WTC11 (cell line): ENCODE data around the gene SHROOM2. TPM values are rescaled to one million over a fixed set of nuclear protein-coding genes. Genes with fewer than 3 reads are reported as not detected.

Experiments used
- ATAC-seq: fragments of 200-7000 bp; cut with Tn5 transposase; 2 replicates; pipeline ENCODE4 v1.10.0; 2021; ENCODE audit warnings: mild to moderate bottlenecking, moderate library complexity
- CTCF ChIA-PET: fragments of 300-600 bp; sonication (Branson Sonifier 250); formaldehyde crosslinking; loops from one replicate; lab custom pipeline; 2021; ENCODE audit warnings: antibody characterized with exemption; lab: Charles Lee
- POLR2A ChIA-PET: fragments of 350-600 bp; sonication (Branson Sonifier 250); formaldehyde crosslinking; loops from one replicate; lab custom pipeline; 2021; ENCODE audit warnings: antibody characterized with exemption; lab: Charles Lee
- DNase-seq: peaks from one replicate; pipeline ENCODE4 v3.0.0; 2021; ENCODE audit warnings: low spot score
- H3K27ac Mint-ChIP-seq: 2 replicates; pipeline ENCODE4 v1.8.0; 2021; ENCODE audit warnings: mixed read lengths
- H3K27me3 Mint-ChIP-seq: 2 replicates; pipeline ENCODE4 v1.8.0; 2021; ENCODE audit warnings: low read depth, mild to moderate bottlenecking, moderate library complexity, mixed read lengths
- H3K36me3 Mint-ChIP-seq: 2 replicates; pipeline ENCODE4 v1.8.0; 2021; ENCODE audit warnings: mixed read lengths
- H3K4me1 Mint-ChIP-seq: 2 replicates; pipeline ENCODE4 v1.8.0; 2022; ENCODE audit warnings: mixed read lengths
- H3K4me3 Mint-ChIP-seq: 2 replicates; pipeline ENCODE4 v1.8.0; 2021; ENCODE audit warnings: mild to moderate bottlenecking, moderate library complexity, mixed read lengths
- H3K9me3 Mint-ChIP-seq: 2 replicates; pipeline ENCODE4 v1.8.0; 2021; ENCODE audit warnings: mixed read lengths
- AR ChIP-seq: fragments of 250-450 bp; sonication (Bioruptor Pico); IDR thresholded peaks from 2 replicates; pipeline ENCODE4 v1.9.0; 2021; ENCODE audit warnings: mild to moderate bottlenecking
- ATF1 ChIP-seq: sonication (generic); formaldehyde crosslinking; IDR thresholded peaks from 2 replicates; pipeline ENCODE4 v1.8.1; 2023; ENCODE audit warnings: mild to moderate bottlenecking, moderate library complexity, missing genetic modification reagents
- CBFB ChIP-seq: sonication (generic); formaldehyde crosslinking; IDR thresholded peaks from 2 replicates; pipeline ENCODE4 v1.8.1; 2022; ENCODE audit warnings: mild to moderate bottlenecking, low read depth, missing genetic modification reagents
- CDX4 ChIP-seq: fragments of 250-450 bp; sonication (Bioruptor Pico); IDR thresholded peaks from 2 replicates; pipeline ENCODE4 v1.9.0; 2021; ENCODE audit warnings: moderate library complexity, mild to moderate bottlenecking, inconsistent platforms, borderline replicate concordance
- E2F1 ChIP-seq: sonication (generic); formaldehyde crosslinking; IDR thresholded peaks from 2 replicates; pipeline ENCODE4 v1.8.0; 2022; ENCODE audit warnings: mild to moderate bottlenecking, missing genetic modification reagents
- E2F4 ChIP-seq: sonication (generic); formaldehyde crosslinking; IDR thresholded peaks from 2 replicates; pipeline ENCODE4 v1.8.1; 2022; ENCODE audit warnings: low read depth, mild to moderate bottlenecking, moderate library complexity, missing genetic modification reagents, borderline replicate concordance
- EMX1 ChIP-seq: fragments of 250-450 bp; sonication (Bioruptor Pico); IDR thresholded peaks from 2 replicates; pipeline ENCODE4 v1.8.0; 2021; ENCODE audit warnings: mild to moderate bottlenecking
- ETV6 ChIP-seq: sonication (generic); formaldehyde crosslinking; IDR thresholded peaks from 2 replicates; pipeline ENCODE4 v1.8.1; 2022; ENCODE audit warnings: mild to moderate bottlenecking, missing genetic modification reagents
- FOXK1 ChIP-seq: sonication (generic); formaldehyde crosslinking; IDR thresholded peaks from 2 replicates; pipeline ENCODE4 v1.8.0; 2022; ENCODE audit warnings: mild to moderate bottlenecking, moderate library complexity, missing genetic modification reagents
- FOXP1 ChIP-seq: sonication (generic); formaldehyde crosslinking; IDR thresholded peaks from 2 replicates; pipeline ENCODE4 v1.8.0; 2022; ENCODE audit warnings: missing genetic modification reagents, mild to moderate bottlenecking, moderate library complexity, borderline replicate concordance
- GTF2I ChIP-seq: fragments of 250-450 bp; sonication (Bioruptor Pico); conservative IDR thresholded peaks from 2 replicates; pipeline ENCODE4 v1.4.0; 2021; ENCODE audit warnings: mild to moderate bottlenecking
- MLX ChIP-seq: sonication (generic); formaldehyde crosslinking; IDR thresholded peaks from 2 replicates; pipeline ENCODE4 v1.8.1; 2023; ENCODE audit warnings: mild to moderate bottlenecking, missing genetic modification reagents, moderate library complexity
- NFE2L1 ChIP-seq: sonication (generic); formaldehyde crosslinking; IDR thresholded peaks from 2 replicates; pipeline ENCODE4 v1.8.1; 2023; ENCODE audit warnings: missing genetic modification reagents
- RELA ChIP-seq: sonication (generic); formaldehyde crosslinking; IDR thresholded peaks from 2 replicates; pipeline ENCODE4 v1.8.1; 2022; ENCODE audit warnings: missing genetic modification reagents, mild to moderate bottlenecking, borderline replicate concordance
- SMAD3 ChIP-seq: sonication (generic); formaldehyde crosslinking; IDR thresholded peaks from 2 replicates; pipeline ENCODE4 v1.8.0; 2022; ENCODE audit warnings: missing genetic modification reagents, mild to moderate bottlenecking, borderline replicate concordance
- SP1 ChIP-seq: sonication (generic); formaldehyde crosslinking; conservative IDR thresholded peaks from 2 replicates; pipeline ENCODE4 v1.8.1; 2022; ENCODE audit warnings: missing genetic modification reagents
- TP53 ChIP-seq: sonication (generic); formaldehyde crosslinking; IDR thresholded peaks from 2 replicates; pipeline ENCODE4 v1.8.1; 2023; ENCODE audit warnings: mild to moderate bottlenecking, missing genetic modification reagents
- ZBTB21 ChIP-seq: sonication (generic); formaldehyde crosslinking; IDR thresholded peaks from 2 replicates; pipeline ENCODE4 v1.8.1; 2023; ENCODE audit warnings: mild to moderate bottlenecking, missing genetic modification reagents, borderline replicate concordance
- ZBTB43 ChIP-seq: sonication (generic); formaldehyde crosslinking; IDR thresholded peaks from 2 replicates; pipeline ENCODE4 v1.8.1; 2023; ENCODE audit warnings: mild to moderate bottlenecking, missing genetic modification reagents
- ZNF138 ChIP-seq: sonication (generic); formaldehyde crosslinking; conservative IDR thresholded peaks from 2 replicates; pipeline ENCODE4 v1.8.1; 2022; ENCODE audit warnings: mild to moderate bottlenecking, moderate library complexity, missing genetic modification reagents
- ZNF512 ChIP-seq: sonication (generic); formaldehyde crosslinking; IDR thresholded peaks from 2 replicates; pipeline ENCODE4 v1.8.1; 2022; ENCODE audit warnings: missing genetic modification reagents, borderline replicate concordance
- total RNA-seq: library from RNA; stranded (reverse); gene quantifications from 3 replicates; pipeline ENCODE4 v1.2.3, GENCODE V29; 2021

The SHROOM2 gene
- total RNA-seq, 1 experiment from 2014 or later: 14.8 TPM

GRCh38 chrX:9919632-9920172 is 133.5 kb downstream of the SHROOM2 start:
- no peak for DNase-seq
- ATAC-seq: no peak
- Mint-ChIP-seq H3K27me3 (no peaks in the 10 kb centered on the region), H3K27ac (no peak overlapping the region), H3K4me3 (no peak overlapping the region), H3K9me3 (no peaks in the 10 kb centered on the region; the same call in 1 of the 2 replicates), H3K36me3 (peaks cover 5% of the 10 kb centered on the region), H3K4me1 (peaks cover 24% of the 10 kb centered on the region)
- CTCF ChIA-PET: interaction anchor here (0.7 kb wide), 1 partner anchor 19 kb away, joined by 5 read pairs; no protein-coding TSS in a partner anchor
- POLR2A ChIA-PET: interaction anchor here (0.6 kb wide), 1 partner anchor 173 kb away, joined by 14 read pairs; no protein-coding TSS in a partner anchor
- no peak for TF ChIP-seq ZBTB43
- TF ChIP-seq E2F1: no peak
- no peak for TF ChIP-seq GTF2I (CRISPR knock-in tag)
- no peak for TF ChIP-seq FOXP1
- TF ChIP-seq ZNF138 (CRISPR knock-in tag): no peak

- no peak overlapping the region for H3K27ac Mint-ChIP-seq
- no peaks in the 10 kb centered on the region; the same call in 1 of the 2 replicates for H3K9me3 Mint-ChIP-seq
- CTCF ChIA-PET: no interaction called here
- peaks cover 5% of the 10 kb centered on the region for H3K36me3 Mint-ChIP-seq
- no peak for TF ChIP-seq ATF1 (CRISPR knock-in tag)
- no peak for TF ChIP-seq ZNF512
- TF ChIP-seq SP1 (CRISPR knock-in tag): no peak
- TF ChIP-seq NFE2L1: no peak
- TF ChIP-seq, all 79 proteins: peak for 0
- no peak for ATAC-seq
- Mint-ChIP-seq H3K27me3 (no peaks in the 10 kb centered on the region), H3K4me3 (no peak overlapping the region), H3K4me1 (peaks cover 39% of the 10 kb centered on the region)
- POLR2A ChIA-PET: no interaction called here
- DNase-seq: no peak
These were observed 135.2 kb downstream of the SHROOM2 start for GRCh38 chrX:9921407-9921806.

GRCh38 chrX:9923357-9923756 is 137.1 kb downstream of the SHROOM2 start:
- no peaks in the 10 kb centered on the region for H3K27me3 Mint-ChIP-seq
- DNase-seq (no peak), ATAC-seq (no peak)
- no peak overlapping the region for H3K4me3 Mint-ChIP-seq
- ChIA-PET CTCF (no interaction called here), POLR2A (no interaction called here)
- H3K4me1 Mint-ChIP-seq: peaks cover 46% of the 10 kb centered on the region
- no peak overlapping the region for H3K27ac Mint-ChIP-seq
- peaks cover 5% of the 10 kb centered on the region for H3K36me3 Mint-ChIP-seq
- no peaks in the 10 kb centered on the region; the same call in 1 of the 2 replicates for H3K9me3 Mint-ChIP-seq
- no peak for TF ChIP-seq ZNF138 (CRISPR knock-in tag)
- no peak for TF ChIP-seq CBFB (CRISPR knock-in tag)
- no peak for TF ChIP-seq AR (CRISPR knock-in tag)
- TF ChIP-seq ZBTB21 (CRISPR knock-in tag): no peak
- TF ChIP-seq EMX1 (CRISPR knock-in tag): no peak
- no peak for TF ChIP-seq ATF1 (CRISPR knock-in tag)
- no peak for TF ChIP-seq FOXK1 (CRISPR knock-in tag)
- no peak for TF ChIP-seq E2F4
- TF ChIP-seq CDX4 (CRISPR knock-in tag): no peak
- TF ChIP-seq SMAD3 (CRISPR knock-in tag): no peak
- TF ChIP-seq MLX (CRISPR knock-in tag): no peak
- TF ChIP-seq TP53 (CRISPR knock-in tag): no peak
- no peak for TF ChIP-seq ETV6
- TF ChIP-seq RELA (CRISPR knock-in tag): no peak
